K562 (cell line): ENCODE data around the gene PPIC. TPM values are rescaled to one million over a fixed set of nuclear protein-coding genes. Genes with fewer than 3 reads are reported as not detected.

ENCODE experiments used
- ATAC-seq: fragments of 200-7000 bp; cut with Tn5 transposase; 3 replicates; pipeline ENCODE4 v1.9.1; 2020; ENCODE audit warnings: moderate library complexity
- BruUV-seq: library from RNA; stranded (reverse); fragments of 400-500 nt; replicated peaks from 2 replicates; lab custom pipeline; 2021; lab: Mats Ljungman, UMichigan
- CTCF ChIA-PET: fragments of 300-600 bp; formaldehyde crosslinking; extraction: SDS; loops from one replicate; lab custom pipeline; 2021; ENCODE audit warnings: low intra/inter-chr PET ratio; lab: Yijun Ruan, JAX
- POLR2A ChIA-PET: fragments of 300-600, 350-650 bp; sonication (Branson Sonifier 250); formaldehyde crosslinking; extraction: SDS; loops from one replicate; lab custom pipeline; 2021; ENCODE audit warnings: antibody characterized with exemption, inconsistent platforms; lab: Yijun Ruan, JAX
- DNase-seq, 4 experiments: peaks; one replicate each; pipeline versions ENCODE4 v3.0.0 to v3.0.0-alpha.2; 2011 to 2018; ENCODE audit warnings: low spot score in 3 of 4, mixed read lengths in 3 of 4; ENCODE audit errors: extremely low read depth in 1 of 4
- FAIRE-seq: peaks from 2 replicates; lab custom pipeline; 2011; peaks lifted over from hg19 to GRCh38; lab: Jason Lieb, UNC
- H2AFZ ChIP-seq: 2 replicates; pipeline ENCODE4 v1.6.0; 2011; ENCODE audit warnings: low read depth, low read length, control low read depth, inconsistent platforms
- H3K27ac ChIP-seq: fragments of 200-600 bp; 3 replicates; pipeline ENCODE4 v1.8.0; 2011; ENCODE audit warnings: low read depth, mild to moderate bottlenecking, control low read depth, inconsistent platforms, low read length, moderate library complexity, mixed read lengths; ENCODE audit errors: extremely low read depth
- H3K27me3 ChIP-seq, 2 experiments: fragments of 300-600 bp in 1 of 2; 2 replicates in 1 of 2; 3 replicates in 1 of 2; pipeline versions ENCODE4 v1.6.0 to v1.8.0; 2011; ENCODE audit warnings: inconsistent platforms in 2 of 2, low read length in 2 of 2, mild to moderate bottlenecking in 1 of 2, mixed read lengths in 1 of 2, moderate library complexity in 1 of 2; ENCODE audit not compliant: control insufficient read depth in 2 of 2, insufficient read depth in 2 of 2
- H3K36me3 ChIP-seq: fragments of 300-600 bp; 3 replicates; pipeline ENCODE4 v1.8.0; 2011; ENCODE audit warnings: mild to moderate bottlenecking, low read length, inconsistent platforms; ENCODE audit not compliant: control insufficient read depth, insufficient read depth
- H3K4me1 ChIP-seq, 2 experiments: fragments of 200-600 bp in 1 of 2; replicated peaks in 1 of 2; 2 replicates in 1 of 2; 3 replicates in 1 of 2; pipeline versions ENCODE4 v1.5.1 to v1.8.0; 2011; ENCODE audit warnings: inconsistent platforms in 2 of 2, low read length in 2 of 2, mild to moderate bottlenecking in 1 of 2, mixed read lengths in 1 of 2, moderate library complexity in 1 of 2; ENCODE audit not compliant: control insufficient read depth in 2 of 2, insufficient read depth in 2 of 2
- H3K4me2 ChIP-seq: 2 replicates; pipeline ENCODE4 v1.6.1; 2011; ENCODE audit warnings: low read length, control low read depth, inconsistent platforms, mixed read lengths; ENCODE audit not compliant: insufficient read depth
- H3K4me3 ChIP-seq: fragments of 200-600 bp; sonication (generic), shearing (Covaris generic); 2 replicates; pipeline ENCODE4 v1.5.1; 2016; ENCODE audit warnings: control low read depth, inconsistent platforms
- H3K79me2 ChIP-seq: fragments of 200-600 bp; 3 replicates; pipeline ENCODE4 v1.8.0; 2011; ENCODE audit warnings: low read length, inconsistent platforms; ENCODE audit not compliant: control insufficient read depth, insufficient read depth
- H3K9ac ChIP-seq, 2 experiments: 2 replicates each; pipeline versions ENCODE4 v1.6.0 to v1.6.1; 2011; ENCODE audit warnings: low read depth in 2 of 2, low read length in 2 of 2, control low read depth in 1 of 2, inconsistent platforms in 1 of 2, mild to moderate bottlenecking in 1 of 2, mixed read lengths in 1 of 2; ENCODE audit not compliant: insufficient read depth in 1 of 2
- H3K9me1 ChIP-seq: one replicate; pipeline ENCODE4 v1.6.0; 2011; ENCODE audit warnings: inconsistent platforms, mild to moderate bottlenecking, low read length, moderate library complexity; ENCODE audit not compliant: control insufficient read depth, insufficient read depth
- H3K9me3 ChIP-seq: replicated peaks from 2 replicates; pipeline ENCODE4 v1.5.1; 2011; ENCODE audit warnings: low read depth, low read length, inconsistent platforms; ENCODE audit not compliant: control insufficient read depth, insufficient read depth
- H4K20me1 ChIP-seq: replicated peaks from 2 replicates; pipeline ENCODE4 v1.6.1; 2011; ENCODE audit warnings: low read length, inconsistent platforms, mixed read lengths; ENCODE audit not compliant: control insufficient read depth, insufficient read depth
- CREB5 ChIP-seq: fragments of 250-450 bp; sonication (Bioruptor Pico); IDR thresholded peaks from 2 replicates; pipeline ENCODE4 v1.5.0; 2020; ENCODE audit warnings: mild to moderate bottlenecking
- HNRNPK ChIP-seq: fragments of 200-400 bp; formaldehyde crosslinking; IDR thresholded peaks from one replicate; pipeline ENCODE4 v1.6.1; 2018; ENCODE audit warnings: mild to moderate bottlenecking, low read depth, low read length; ENCODE audit not compliant: poor library complexity, severe bottlenecking
- MAFF ChIP-seq: IDR thresholded peaks from 2 replicates; pipeline ENCODE4 v1.6.1; 2012; ENCODE audit warnings: low read length, improper control_type of control experiment
- MCM7 ChIP-seq, 2 experiments: fragments of 450-650 bp; IDR thresholded peaks; 2 replicates each; pipeline ENCODE4 v1.6.1; 2016 to 2018
- MYC ChIP-seq, 2 experiments: fragments of 250-450 bp in 1 of 2; sonication (Bioruptor Pico) in 1 of 2; IDR thresholded peaks; 2 replicates each; pipeline versions ENCODE4 v1.5.1 to v1.6.1; 2012 to 2021; ENCODE audit warnings: low read depth in 2 of 2, borderline replicate concordance in 1 of 2, improper control_type of control experiment in 1 of 2, low read length in 1 of 2, mild to moderate bottlenecking in 1 of 2, moderate library complexity in 1 of 2
- POLR2A ChIP-seq: fragments of 450-650 bp; conservative IDR thresholded peaks from 2 replicates; pipeline ENCODE4 v1.6.1; 2016
- PRPF4 ChIP-seq: fragments of 200-400 bp; formaldehyde crosslinking; IDR thresholded peaks from one replicate; pipeline ENCODE4 v1.6.1; 2017; ENCODE audit warnings: low read length, low read depth, mild to moderate bottlenecking; ENCODE audit not compliant: insufficient read depth, poor library complexity, severe bottlenecking
- TRIM28 ChIP-seq: fragments of 450-650 bp; IDR thresholded peaks from 2 replicates; pipeline ENCODE4 v1.6.1; 2017
- ZNF444 ChIP-seq: fragments of 250-450 bp; sonication (Bioruptor Pico); IDR thresholded peaks from 2 replicates; pipeline ENCODE4 v1.4.0; 2020; ENCODE audit warnings: mild to moderate bottlenecking, moderate library complexity
- ZNF584 ChIP-seq: fragments of 200-800 bp; sonication (Bioruptor generic); IDR thresholded peaks from 2 replicates; pipeline ENCODE4 v1.6.1; 2016; ENCODE audit warnings: low read depth, mild to moderate bottlenecking, missing genetic modification characterization, missing compliant biosample characterization
- WGBS: fragments of 100-300 bp; shearing (Covaris generic); methylation state at CpG from one replicate; pipeline ENCODE4 v1.1.6; 2016; ENCODE audit warnings: low coverage, mixed read lengths; ENCODE audit not compliant: insufficient coverage; ENCODE audit errors: missing lambda C conversion rate; 5-methylcytosine and 5-hydroxymethylcytosine counted together
- in situ Hi-C: fragments of 300-500 bp; cut with MboI; formaldehyde crosslinking; loops from 4 replicates; pipeline ENCODE4 v1.15.0; 2018; ENCODE audit warnings: inconsistent platforms, mixed read lengths
- intact Hi-C: fragments of 100-400 bp; cut with micrococcal nuclease; formaldehyde crosslinking; loops from 2 replicates; pipeline ENCODE4 v1.14.2; 2022
- polyA plus RNA-seq, 8 experiments: library from polyadenylated mRNA; depleted of rRNA in 4 of 8; stranded (reverse) in 5 of 8; unstranded in 3 of 8; fragments of >200 nt; fragmentation: Nextera tagmentation in 2 of 8; fragmentation: Illumina TruSeq in 1 of 8; extraction: Ambion mirVana in 2 of 8; extraction: Trizol in 1 of 8; gene quantifications; 2 replicates each; pipeline versions ENCODE4 v1.2.1 to v1.2.3, GENCODE V29; 2011 to 2014; ENCODE audit warnings: inconsistent platforms in 1 of 8, missing spikeins in 1 of 8
- total RNA-seq, 7 experiments: library from RNA; depleted of rRNA in 6 of 7; stranded (reverse); fragments of >200 nt in 6 of 7; fragmentation: Illumina TruSeq in 2 of 7; extraction: Trizol in 2 of 7; gene quantifications; 2 replicates each; pipeline versions ENCODE4 v1.2.1 to v1.2.3, GENCODE V29; 2011 to 2021; ENCODE audit warnings: low replicate concordance in 1 of 7
- TF ChIP-seq, protein P1 (sequence below): fragments of 450-650 bp; formaldehyde crosslinking; IDR thresholded peaks from 2 replicates; pipeline ENCODE4 v1.4.0; 2022; ENCODE audit warnings: missing genetic modification characterization
- TF ChIP-seq, protein P2 (sequence below): fragments of 450-650 bp; formaldehyde crosslinking; IDR thresholded peaks from 2 replicates; pipeline ENCODE4 v1.4.0; 2022; ENCODE audit warnings: missing genetic modification characterization

The PPIC gene
- total and polyA plus RNA-seq, 9 of the 15 experiments (the other 6 are each of a cell fraction or from before 2014, with no cell fraction given), result 1.3 to 4.5 (median 2.8) TPM

DNA sequence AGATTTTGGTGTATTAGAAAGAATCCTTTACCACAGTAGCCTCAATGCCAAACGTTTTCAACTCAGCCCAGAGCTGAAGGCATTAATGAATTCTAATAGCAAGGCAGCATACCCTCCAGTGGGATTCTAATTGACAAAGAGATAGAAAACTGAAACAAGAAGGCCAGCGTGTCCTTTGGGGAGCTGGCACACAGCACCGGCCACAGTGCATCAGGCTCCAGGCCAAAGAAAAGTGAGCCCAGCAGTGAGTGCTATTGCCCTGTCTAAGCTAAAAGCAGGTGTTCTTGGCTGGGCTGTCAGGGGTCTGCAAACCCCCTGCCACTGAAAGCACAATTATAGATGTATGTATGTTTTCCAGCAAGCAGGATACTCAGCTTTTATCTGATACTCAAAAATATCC, 40.4 kb downstream of the PPIC start:
- H3K9me3 ChIP-seq, result no peaks in the 10 kb centered on the region
- ATAC-seq, result no peak
- intact Hi-C loops, result no loop called here
- TF ChIP-seq ZNF584 (CRISPR knock-in tag) (no peak), MAFF (no peak), MYC (IDR thresholded peaks at IDR 0.05; ENCODE audit: low read depth, low read length) (no peak), MYC (CRISPR knock-in tag; IDR thresholded peaks at IDR 0.05; ENCODE audit: borderline replicate concordance, low read depth) (no peak), TRIM28 (no peak), MCM7 (IDR thresholded peaks at IDR 0.05) (no peak), PRPF4 (no peak), HNRNPK (no peak), CREB5 (no peak), POLR2A (no peak), ZNF444 (CRISPR knock-in tag) (no peak)
- TF ChIP-seq, protein P1, sequence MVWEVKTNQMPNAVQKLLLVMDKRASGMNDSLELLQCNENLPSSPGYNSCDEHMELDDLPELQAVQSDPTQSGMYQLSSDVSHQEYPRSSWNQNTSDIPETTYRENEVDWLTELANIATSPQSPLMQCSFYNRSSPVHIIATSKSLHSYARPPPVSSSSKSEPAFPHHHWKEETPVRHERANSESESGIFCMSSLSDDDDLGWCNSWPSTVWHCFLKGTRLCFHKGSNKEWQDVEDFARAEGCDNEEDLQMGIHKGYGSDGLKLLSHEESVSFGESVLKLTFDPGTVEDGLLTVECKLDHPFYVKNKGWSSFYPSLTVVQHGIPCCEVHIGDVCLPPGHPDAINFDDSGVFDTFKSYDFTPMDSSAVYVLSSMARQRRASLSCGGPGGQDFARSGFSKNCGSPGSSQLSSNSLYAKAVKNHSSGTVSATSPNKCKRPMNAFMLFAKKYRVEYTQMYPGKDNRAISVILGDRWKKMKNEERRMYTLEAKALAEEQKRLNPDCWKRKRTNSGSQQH (CRISPR knock-in tag), result no peak
- TF ChIP-seq, protein P2, sequence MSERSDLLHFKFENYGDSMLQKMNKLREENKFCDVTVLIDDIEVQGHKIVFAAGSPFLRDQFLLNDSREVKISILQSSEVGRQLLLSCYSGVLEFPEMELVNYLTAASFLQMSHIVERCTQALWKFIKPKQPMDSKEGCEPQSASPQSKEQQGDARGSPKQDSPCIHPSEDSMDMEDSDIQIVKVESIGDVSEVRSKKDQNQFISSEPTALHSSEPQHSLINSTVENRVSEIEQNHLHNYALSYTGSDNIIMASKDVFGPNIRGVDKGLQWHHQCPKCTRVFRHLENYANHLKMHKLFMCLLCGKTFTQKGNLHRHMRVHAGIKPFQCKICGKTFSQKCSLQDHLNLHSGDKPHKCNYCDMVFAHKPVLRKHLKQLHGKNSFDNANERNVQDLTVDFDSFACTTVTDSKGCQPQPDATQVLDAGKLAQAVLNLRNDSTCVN, result no peak
- H2AFZ ChIP-seq, result no peak overlapping the region
- no TSS peak for BruUV-seq
- no peak overlapping the region for H3K9ac ChIP-seq
- H3K36me3 ChIP-seq, result no peaks in the 10 kb centered on the region
- no peaks in the 10 kb centered on the region for H3K79me2 ChIP-seq
- no peak for DNase-seq
- ChIA-PET CTCF (no interaction called here), POLR2A (interaction anchor here (0.6 kb wide), 1 partner anchor 296 kb away, joined by 3 read pairs; no protein-coding TSS in a partner anchor)
- H3K4me3 ChIP-seq, result no peak overlapping the region
- no peak overlapping the region for H3K4me2 ChIP-seq
- no peaks in the 10 kb centered on the region for H3K9me1 ChIP-seq
- FAIRE-seq, result no peak
- 11% methylated on average over 3 of the region's 3 CpGs for WGBS
- H3K4me1 ChIP-seq, result no peaks in the 10 kb centered on the region
- in situ Hi-C loops, result no loop called here
- H3K27ac ChIP-seq, result no peak overlapping the region
- no peaks in the 10 kb centered on the region for H4K20me1 ChIP-seq
- peaks cover 2 to 12% of the 10 kb centered on the region in 2 experiments; a peak in 1 of 5 replicates for H3K27me3 ChIP-seq
